HG02852 (cell line): ENCODE data around the gene KIDINS220.

Experiments
- ATAC-seq: cut with Tn5 transposase; IDR thresholded peaks from one replicate; pipeline ENCODE4 v1.9.1; 2021; ENCODE audit warnings: mild to moderate bottlenecking, moderate library complexity; ENCODE audit not compliant: unreplicated experiment

KIDINS220 gene

DNA sequence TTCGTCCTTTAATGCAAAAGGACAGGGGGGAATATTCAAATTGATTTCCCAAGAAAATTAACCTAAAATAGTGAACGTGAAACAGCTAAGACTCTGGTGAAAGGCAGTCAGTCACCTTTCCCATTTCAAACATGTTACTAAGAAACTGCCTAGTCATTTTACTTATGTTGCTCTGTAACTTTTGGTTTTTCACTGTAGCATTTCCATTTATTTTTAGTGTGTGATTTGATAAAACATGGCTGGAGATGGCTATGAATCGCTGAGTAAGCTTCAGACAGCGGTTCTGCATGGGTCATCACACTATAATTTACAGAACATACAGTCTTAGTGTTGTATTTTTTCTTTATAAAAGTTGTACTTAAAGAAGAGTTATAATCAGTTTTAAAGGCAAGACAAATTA, 16.0 kb upstream of the KIDINS220 start:
- ATAC-seq, result no peak

DNA sequence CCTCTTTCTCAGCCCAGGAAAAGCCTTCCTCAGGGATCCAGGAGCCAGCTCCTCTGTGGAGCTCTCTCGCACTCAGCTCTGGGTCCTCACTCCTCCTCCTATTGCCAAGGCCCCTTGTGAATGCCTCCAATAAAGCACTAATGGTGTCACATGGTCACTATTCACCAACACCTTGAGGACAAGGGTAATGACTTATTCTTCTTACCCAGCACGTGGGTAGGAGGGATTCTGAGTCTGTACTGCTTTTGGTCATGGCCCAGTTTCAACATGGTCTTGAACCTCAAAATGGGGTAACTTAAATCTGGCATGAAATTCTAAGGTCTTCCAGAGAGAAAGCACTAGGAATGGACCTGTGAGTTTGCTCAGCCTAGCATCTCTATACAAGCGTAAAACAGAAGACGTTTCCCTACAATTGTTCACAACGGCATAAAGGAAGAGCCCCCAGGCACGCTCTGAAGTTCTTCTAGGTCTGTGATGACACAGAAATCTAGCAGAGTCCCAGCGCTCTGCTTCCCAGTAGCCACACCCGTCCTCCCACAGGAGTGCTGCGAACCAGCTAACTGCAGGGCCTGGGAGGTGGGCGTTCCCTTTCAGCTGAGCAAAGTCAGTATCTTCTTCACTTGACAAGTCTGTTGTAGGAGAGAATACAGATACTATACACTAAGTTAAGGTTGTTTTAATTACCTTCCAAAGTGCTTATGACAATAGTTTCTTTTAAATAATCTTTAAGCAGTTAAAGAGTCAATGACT, 14.6 kb upstream of the KIDINS220 start:
- no peak for ATAC-seq

DNA sequence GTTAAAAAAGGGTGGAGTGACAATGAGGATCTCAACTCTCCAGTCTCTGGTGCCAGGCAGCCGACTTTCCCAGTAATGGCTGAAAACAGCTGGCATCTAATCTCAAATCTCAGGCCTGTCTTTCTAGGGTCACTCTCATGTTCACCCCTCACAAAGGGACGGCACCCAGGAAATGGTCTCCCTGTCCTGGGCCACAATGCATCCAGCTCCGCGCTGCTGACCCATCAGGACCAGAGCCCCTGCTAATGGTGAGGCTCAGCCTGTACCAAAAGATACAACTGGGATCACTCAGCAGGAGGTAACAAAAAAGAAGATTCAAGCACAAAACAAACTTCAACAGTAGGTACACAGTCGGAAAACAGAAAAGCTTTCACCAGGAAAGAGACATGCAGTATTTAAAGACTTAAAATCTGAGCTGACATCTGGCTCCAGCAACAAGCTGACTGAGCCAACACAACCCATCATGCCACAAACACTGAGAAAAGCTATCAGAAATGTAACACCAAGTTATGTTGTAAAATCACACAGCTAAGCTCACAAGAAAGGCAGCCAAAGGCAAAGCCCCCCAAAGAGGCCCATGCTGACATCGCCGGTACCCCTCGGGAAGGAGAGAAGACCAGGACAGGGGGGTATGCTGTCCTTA, 13.6 kb upstream of the KIDINS220 start:
- ATAC-seq, result no peak

DNA sequence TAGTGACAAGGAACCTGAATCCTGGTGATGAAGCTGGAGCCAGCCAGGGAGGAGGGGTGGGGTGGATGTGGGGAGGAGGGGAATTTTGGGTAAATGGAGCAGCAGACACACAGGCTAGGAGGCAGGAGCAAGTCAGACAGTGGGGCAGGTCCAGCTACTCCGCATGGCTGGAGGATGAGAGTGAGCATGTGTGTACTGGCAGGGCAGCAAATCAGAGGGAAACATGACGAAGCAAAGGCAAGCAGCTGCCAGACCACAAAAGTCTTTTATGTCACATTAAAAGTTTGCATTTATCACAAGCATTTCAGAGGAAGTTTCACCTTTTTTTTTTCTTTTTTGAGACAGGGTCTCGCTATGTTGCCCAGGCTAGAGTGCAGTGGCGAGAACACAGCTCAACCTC, 11.9 kb upstream of the KIDINS220 start:
- ATAC-seq, result no peak

DNA sequence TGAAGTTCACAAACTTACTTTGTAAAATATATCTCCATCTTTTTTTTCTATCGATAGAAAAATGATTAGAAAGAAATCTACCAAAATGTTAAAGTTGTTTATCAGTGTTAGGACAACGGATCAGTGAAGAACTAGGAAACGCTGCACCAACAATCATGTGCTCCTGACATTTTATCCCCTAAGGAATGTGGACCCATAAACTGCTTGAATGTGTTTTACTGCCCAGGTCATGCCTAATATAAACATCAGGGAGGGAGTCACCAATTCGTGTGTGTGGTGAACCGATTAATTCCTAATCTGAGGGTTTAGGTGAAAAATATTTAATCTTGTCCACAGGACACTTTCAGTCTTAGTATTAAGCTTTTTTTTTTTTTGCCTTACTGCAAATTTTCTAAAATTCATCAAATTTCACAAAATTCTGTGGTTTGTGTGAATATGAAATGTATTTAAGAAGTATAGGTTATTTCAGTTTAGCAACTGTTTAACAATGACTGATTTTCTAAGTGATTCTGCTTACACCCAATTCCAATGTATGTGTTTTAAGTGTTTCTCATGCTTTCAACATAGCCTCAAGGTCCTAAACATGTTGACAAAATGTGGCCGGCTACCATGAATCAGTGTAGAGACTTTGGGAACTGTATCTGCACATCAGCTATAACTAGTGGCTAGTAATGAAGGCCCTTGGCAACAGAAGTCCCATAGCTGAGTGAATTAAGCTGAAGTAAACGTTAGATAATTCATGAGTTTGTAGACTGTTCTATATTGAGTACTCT, 11.1 kb upstream of the KIDINS220 start:
- no peak for ATAC-seq

DNA sequence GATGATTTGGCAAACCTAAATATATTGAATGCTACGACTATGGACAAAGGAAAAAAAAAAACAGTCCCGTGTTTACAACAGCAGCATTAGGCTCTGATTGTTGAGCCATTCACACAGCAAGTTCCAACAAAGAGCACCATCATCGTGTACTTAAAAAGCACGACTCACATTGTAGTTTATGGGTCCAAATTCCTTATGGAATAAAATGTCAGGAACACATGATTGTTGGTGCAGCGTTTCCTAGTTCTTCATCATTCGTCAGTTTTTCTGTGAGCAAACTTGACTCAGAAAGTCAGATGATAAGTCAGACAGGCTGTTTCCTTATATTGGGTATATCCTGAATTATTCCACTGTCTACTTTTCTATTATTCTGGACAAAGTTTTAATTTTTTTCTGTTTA, 10.0 kb upstream of the KIDINS220 start:
- no peak for ATAC-seq

DNA sequence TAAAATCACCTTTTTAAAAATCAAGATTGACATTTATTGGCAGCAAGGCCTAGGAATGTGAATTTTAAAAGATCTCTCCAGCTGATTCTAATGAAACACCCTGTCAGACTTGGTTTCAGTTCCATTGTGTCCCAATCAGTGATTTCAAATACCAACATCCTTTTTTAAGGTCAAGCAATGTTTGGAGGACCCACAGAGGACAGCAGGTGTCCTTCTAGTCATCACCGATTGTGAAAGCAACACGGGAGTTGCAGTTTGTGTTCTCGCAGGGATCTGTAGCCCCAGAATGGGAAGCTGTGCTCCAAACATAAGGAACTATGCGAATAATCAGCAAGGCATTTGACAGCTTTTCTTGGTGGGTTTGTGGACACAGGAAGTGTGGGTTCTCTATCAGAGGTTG, 4.5 kb upstream of the KIDINS220 start:
- ATAC-seq, result no peak

DNA sequence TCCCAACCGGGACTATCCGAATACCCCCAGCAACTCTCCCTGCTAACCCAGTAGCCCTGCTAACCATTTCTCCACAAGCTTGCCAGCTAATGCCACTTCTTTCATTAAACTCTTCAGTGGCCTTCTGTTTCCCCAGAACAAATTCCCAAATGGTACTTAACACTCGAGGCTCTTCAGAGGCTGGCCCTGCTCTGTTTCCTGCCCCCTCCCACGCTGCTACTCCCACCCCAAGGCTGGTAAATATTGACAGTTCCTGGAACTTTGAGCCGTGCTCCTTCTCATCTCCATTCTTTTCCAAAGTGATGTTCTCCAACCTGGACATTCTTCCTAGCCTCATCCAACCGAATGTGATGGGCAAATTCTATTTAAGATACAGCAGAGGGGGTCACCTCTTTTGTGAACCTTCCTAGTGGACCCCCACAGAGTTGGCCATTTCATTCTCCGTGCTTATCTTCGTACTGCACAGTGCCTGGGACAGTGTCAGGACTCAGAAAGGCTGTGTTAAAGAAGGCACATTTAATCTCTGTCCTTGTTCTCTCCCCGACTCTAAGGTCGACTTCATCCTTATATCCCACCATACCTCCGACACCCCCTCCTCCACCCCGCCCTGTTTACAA, 3.2 kb upstream of the KIDINS220 start:
- no peak for ATAC-seq

DNA sequence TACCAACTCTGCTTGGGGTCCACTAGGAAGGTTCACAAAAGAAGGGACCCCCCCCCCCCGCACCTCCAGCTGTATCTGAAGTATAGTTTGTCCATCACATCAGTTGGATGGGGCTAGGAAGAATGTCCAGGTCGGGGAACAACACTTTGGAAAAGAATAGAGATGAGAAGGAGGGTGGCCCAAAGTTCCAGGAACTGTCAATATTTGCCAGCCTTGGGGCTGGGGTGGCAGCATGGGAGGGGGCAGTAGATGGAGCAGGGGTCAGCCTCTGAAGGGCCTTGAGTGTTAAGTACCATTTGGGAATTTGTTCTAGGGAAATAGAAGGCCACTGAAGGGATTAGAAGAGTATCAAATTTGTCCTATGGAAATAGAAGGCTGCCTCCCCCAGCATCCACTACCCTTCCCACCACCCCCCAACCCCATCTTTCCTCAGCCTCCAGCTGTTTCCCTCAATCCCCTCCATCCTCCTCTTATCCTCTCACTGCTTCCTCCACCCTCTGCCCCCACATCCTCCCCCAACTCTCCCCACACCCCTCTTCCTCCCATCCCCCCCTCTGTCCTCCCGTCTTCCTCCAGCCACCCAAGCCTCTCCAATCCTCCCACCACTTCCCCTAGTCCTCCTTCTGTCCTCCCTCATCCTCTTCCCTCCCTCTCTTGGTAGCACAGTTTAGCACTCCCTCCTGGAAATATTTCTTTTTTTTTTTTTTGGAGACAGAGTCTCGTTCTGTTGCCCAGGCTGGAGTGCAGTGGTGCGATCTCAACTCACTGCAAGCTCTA, 2.0 kb upstream of the KIDINS220 start:
- ATAC-seq, result no peak

DNA sequence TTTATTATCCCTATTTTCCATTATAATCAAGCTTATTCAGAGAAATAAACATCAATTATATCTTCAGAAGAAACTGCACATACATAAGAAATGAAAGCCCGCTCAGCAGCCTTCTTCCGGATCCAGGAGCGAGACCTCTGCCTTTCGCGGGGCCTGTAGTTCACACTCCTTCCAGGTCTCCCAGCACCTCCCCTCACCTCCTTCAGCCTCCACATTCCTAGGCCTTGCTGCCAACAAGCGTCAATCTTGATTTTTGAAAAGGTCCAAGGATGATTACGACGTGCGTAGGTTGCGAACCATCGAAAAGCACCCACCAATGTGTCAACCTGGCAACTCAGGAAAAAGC, 355 bp upstream of the KIDINS220 start:
- no peak for ATAC-seq

DNA sequence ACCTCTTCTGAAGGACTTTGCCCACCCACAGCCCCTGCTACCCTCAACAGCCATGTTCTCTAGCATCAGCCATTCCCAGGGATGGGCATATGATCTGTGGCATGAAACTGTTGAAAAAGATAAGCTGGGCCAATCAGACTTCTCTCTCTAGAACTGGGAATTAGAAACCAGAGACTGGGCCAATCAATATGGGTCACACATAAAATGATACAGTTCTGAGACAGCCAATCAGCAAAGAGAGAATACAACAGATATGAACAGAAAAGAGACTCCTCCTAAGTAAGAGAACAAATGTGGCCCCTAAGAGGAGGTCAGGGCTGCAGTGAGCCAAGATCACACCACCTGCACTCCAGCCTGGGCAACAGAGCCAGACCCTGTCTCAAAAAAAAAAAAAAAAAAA, 2.1 kb downstream of the KIDINS220 start:
- no peak for ATAC-seq

DNA sequence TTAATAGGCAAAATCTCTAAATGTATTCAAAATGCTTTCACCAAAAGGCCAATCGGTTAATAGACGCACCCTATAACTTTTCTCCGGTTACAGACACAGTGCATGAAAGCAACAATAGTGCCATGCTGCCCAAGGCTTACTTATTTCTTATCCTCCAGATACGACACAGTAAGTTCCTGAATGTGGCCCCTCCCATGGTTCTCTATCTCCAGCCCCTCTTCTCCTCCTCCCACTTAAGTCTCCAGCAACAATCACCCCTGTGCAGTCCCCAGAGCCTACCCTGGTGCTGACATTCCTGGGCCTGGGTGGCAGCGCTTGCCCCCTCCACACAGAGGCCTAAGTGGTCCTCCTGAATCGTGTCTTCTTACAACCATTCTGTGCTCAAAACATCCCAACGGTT, 3.6 kb downstream of the KIDINS220 start:
- ATAC-seq, result no peak

DNA sequence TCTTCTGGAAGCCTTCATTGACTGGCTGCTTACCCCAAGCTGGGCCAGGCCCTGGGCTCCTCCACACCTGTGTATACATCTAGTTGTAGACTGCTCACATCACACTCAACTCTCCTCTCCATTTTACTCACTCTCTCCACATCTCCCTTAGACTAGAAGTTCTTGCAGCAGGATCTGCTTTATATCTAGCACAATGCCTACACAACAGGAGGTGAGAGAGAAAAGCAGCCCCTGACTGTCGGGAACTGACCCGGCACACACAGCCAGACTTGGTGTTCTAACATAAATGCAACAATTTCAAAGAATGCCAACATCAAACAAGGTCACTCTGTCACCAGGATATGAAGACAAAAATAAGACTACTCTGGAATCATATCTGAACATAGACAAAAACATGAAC, 5.9 kb downstream of the KIDINS220 start:
- no peak for ATAC-seq

DNA sequence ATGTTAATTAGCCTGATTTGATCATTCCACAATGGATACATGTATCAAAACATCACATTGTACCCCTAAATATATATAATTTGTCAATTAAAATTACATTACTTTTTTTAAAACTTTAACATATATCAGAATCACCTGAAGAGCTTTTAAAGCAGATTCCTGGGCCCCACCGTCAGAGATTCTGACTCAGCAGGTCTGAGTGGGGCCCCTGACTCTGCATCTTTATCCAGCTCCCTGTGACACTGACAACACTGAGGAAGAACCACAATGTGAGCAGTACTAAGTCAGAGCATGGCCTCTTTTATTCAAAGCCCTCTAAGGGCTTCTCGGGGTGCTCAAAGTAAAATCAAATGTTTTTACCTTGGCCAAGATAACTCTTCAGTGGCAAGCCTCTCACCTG, 9.7 kb downstream of the KIDINS220 start:
- ATAC-seq, result no peak

DNA sequence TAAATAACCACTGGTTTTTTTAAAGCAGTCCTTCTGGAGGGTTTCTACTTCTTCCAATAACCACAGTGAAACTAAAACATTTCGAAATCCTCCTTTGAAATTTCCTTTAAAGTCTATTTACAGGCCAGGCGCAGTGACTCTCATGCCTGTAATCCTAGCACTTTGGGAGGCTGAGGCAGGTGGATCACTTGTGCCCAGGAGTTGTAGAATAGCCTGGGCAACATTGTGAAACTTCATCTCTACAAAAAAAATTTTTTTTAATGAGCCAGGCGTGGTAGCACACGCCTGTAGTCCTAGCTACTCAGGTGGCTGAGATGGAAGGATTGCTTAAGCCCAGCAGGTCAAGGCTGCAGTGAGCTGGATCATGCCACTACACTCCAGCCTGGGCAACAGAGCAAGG, 15.2 kb downstream of the KIDINS220 start:
- ATAC-seq, result no peak

DNA sequence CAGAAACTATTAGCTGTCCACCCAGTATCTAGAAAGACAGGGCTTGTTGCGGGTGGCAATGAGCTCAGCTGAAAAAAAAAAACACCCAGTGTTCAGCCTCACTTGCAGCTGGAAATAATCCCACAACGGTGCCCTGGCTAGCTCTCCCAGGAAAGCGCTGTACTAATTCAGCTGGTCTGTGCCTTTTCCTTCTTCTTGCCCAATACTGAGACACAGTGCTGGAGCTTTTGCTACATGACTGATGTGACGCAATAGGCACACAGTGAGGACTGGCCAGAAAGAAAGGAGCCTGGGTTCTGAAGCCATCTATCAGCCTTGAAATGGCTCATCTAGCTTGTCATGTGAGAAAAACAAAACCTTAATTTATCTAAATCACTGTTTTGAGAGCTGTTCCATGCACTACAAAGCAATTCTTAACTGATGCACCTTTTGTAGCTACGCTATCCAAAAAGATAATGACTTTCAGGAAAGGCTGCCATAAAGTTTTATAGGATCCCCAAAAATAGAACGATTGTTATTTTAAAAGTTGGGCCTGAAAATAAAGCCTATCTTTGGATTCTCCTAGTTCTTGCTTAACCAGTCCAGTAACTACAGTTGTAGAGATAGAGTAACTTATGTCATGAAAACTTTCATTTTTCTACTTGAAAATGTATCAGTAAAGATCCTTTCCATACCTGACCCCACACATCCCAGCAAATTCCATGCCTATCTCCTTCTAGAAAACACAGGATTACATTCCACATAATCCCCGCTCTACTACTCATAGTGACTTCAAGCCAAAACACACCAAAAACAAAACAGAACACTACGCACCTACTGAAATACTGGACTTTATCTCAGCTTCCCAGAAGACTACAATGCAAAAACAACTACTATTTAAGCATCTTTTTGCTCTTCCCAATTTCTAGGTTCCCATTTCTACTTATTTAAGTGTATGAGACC, 15.9 kb downstream of the KIDINS220 start:
- no peak for ATAC-seq

DNA sequence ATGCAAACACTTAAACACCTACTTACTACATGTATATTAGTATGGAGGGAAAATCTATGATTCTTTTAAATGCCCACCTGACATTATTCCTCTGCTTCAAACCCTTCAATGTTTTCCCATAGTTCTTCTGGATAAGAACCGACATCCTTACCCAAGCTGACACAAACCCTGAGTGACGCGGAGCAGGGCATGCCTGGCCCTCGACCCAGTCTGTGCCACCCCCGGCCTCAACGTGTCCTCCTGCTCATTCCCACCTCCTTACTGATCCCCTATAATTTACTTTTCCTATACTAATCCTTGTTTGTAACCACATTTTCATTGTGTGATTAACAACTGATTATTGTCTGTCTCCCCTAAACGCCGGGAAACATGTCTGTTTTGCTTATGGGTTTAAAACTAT, 17.5 kb downstream of the KIDINS220 start:
- no peak for ATAC-seq

DNA sequence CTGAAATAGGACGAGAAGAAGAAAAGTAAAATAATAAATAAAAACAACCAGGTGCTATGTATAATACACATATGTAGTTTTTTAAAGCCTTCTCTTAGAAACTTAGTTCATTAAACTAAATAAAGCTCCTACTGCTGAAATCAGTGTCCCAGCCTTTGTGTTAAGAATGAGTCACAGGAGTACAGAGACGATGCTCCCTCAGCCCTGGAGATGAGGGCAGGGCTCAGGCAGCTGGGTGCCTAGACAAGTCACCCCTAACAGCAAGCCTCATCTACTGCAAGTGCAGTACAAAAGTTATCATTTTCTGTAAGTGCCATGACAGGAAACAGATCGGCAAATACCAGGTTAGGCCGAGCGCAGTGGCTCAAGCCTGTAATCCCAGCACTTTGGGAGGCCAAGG, 18.2 kb downstream of the KIDINS220 start:
- ATAC-seq, result no peak

DNA sequence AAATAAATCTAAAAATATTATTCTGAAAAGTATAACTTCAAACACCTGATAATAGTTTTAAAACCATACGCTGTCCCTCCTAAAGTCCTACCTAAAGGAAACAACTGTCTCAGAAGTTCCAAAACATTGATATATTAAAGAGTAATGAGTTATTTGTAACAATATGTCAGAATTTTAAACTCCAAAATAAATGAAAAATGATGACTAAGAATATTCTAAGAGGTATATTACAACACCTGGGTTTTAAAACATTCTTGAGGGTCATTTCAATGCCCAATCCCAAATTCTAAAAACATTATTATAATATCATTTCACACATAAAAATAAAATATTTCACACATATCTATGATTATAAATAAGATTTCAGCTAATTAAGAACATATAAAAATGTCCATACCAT, 20.2 kb downstream of the KIDINS220 start:
- ATAC-seq, result no peak
